ENCODE results near the gene FAM234B. TPM values are rescaled to one million over a fixed set of nuclear protein-coding genes. Genes with fewer than 3 reads are reported as not detected.

Gene FAM234B
- total RNA-seq, 1 experiment from 2014 or later = 2.7 TPM

DNA sequence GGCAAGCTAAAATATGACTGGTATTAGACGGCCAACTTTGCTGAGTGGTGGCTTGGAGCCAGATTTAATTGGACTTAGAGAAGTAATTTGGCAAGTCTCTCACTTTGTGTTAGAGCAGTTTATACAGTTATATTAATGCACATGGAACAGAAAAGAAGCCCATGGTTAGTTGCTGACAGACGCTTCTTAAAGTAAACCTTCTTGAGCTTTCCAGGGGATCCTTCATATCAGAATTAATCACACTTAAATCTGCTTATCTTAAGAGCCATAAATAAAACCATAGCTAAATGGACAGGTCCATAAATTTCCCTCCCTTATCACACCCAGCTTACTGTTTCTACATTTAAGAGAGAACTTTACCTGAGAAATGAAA, 49.7 kb downstream of the FAM234B start:
- Mint-ChIP-seq H3K9me3 (ENCODE audit: low read depth, unreplicated experiment) (no peaks in the 10 kb centered on the region), H3K4me3 (ENCODE audit: low read depth, unreplicated experiment) (no peak overlapping the region), H3K4me1 (ENCODE audit: low read depth, unreplicated experiment) (peaks cover 55% of the 10 kb centered on the region), H3K27ac (ENCODE audit: unreplicated experiment) (no peak overlapping the region), H3K36me3 (ENCODE audit: insufficient read depth, unreplicated experiment) (peaks cover 11% of the 10 kb centered on the region), H3K27me3 (ENCODE audit: unreplicated experiment) (peaks cover 2% of the 10 kb centered on the region)
- CTCF ChIA-PET = interaction anchor here (0.6 kb wide), 1 partner anchor 213 kb away, joined by 3 read pairs; no protein-coding TSS in a partner anchor
- TF ChIP-seq, protein P1, sequence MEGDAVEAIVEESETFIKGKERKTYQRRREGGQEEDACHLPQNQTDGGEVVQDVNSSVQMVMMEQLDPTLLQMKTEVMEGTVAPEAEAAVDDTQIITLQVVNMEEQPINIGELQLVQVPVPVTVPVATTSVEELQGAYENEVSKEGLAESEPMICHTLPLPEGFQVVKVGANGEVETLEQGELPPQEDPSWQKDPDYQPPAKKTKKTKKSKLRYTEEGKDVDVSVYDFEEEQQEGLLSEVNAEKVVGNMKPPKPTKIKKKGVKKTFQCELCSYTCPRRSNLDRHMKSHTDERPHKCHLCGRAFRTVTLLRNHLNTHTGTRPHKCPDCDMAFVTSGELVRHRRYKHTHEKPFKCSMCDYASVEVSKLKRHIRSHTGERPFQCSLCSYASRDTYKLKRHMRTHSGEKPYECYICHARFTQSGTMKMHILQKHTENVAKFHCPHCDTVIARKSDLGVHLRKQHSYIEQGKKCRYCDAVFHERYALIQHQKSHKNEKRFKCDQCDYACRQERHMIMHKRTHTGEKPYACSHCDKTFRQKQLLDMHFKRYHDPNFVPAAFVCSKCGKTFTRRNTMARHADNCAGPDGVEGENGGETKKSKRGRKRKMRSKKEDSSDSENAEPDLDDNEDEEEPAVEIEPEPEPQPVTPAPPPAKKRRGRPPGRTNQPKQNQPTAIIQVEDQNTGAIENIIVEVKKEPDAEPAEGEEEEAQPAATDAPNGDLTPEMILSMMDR (IDR thresholded peaks at IDR 0.05; ENCODE audit: unreplicated experiment) = no peak
- no peak for DNase-seq
- no TSS peak for BruUV-seq (replicated peaks)
- intact Hi-C loops (cut with micrococcal nuclease; ENCODE audit: unreplicated experiment) = no loop called here

DNA sequence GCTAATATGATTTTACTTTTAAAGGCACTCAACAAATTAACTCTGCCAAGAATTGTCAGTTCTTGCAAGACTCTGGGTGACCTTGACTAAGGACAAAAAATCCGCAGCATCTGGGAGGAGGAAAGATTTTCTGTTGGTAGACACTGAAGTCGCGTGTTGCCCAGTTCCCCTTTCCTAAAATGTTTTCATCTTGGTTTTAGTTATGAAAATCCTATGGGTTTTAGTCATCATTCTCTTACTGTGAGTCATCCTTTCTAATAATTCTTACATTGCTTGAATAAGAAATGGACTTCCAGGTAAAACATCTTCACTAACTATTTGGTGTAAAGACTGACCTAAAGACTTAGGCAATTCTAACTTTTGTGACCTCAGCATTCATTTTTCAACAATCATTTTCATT, 50.2 kb downstream of the FAM234B start:
- no peak overlapping the region for H3K27ac Mint-ChIP-seq (ENCODE audit: unreplicated experiment)
- CTCF ChIA-PET = interaction anchor here (1.5 kb wide), 1 partner anchor 117 kb away, joined by 4 read pairs; no protein-coding TSS in a partner anchor
- intact Hi-C loops (cut with micrococcal nuclease; ENCODE audit: unreplicated experiment) = no loop called here
- BruUV-seq (replicated peaks) = no TSS peak
- peaks cover 16% of the 10 kb centered on the region for H3K36me3 Mint-ChIP-seq (ENCODE audit: insufficient read depth, unreplicated experiment)
- H3K4me1 Mint-ChIP-seq (ENCODE audit: low read depth, unreplicated experiment) = peaks cover 60% of the 10 kb centered on the region
- no peaks in the 10 kb centered on the region for H3K27me3 Mint-ChIP-seq (ENCODE audit: unreplicated experiment)
- DNase-seq = no peak
- H3K9me3 Mint-ChIP-seq (ENCODE audit: low read depth, unreplicated experiment) = no peaks in the 10 kb centered on the region
- H3K4me3 Mint-ChIP-seq (ENCODE audit: low read depth, unreplicated experiment) = no peak overlapping the region
- TF ChIP-seq, protein P1 (IDR thresholded peaks at IDR 0.05; ENCODE audit: unreplicated experiment) = no peak

DNA sequence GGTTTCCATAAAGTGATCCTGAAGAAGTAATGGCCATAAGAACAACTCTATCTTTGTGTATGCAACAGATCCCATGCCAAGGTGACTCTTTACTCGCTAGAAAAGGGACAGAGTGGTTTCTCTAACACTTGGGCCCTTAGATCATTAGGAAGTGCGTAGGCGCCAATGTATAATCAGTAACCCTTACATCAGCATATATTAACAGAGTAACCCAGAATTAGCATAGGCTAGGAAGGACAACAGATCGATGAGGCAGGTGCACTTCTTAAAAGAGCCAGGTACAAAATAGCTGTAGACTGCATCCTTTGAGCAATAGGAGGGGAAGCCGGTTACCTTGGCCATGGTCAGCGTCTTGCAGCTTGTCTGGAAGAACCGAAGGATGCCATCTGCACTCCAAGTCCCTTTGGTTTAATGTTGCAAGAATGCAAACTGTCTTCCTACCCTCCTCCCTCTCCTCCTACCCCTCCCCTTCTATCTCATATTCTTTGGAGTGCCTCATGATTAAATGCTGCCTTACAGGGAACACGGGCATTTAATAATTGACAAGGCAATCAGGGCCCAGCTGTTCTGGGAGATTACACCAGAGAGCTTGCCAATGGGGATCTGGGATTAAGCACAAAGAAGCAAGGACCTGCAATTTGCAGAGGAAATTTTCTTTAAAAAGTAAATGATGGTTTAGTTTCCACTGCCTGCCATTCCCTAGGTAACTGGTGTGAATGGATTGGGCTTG, 51.2 kb downstream of the FAM234B start:
- no peak overlapping the region for H3K27ac Mint-ChIP-seq (ENCODE audit: unreplicated experiment)
- no peak overlapping the region for H3K4me3 Mint-ChIP-seq (ENCODE audit: low read depth, unreplicated experiment)
- H3K36me3 Mint-ChIP-seq (ENCODE audit: insufficient read depth, unreplicated experiment) = peaks cover 19% of the 10 kb centered on the region
- CTCF ChIA-PET = interaction anchor here (0.7 to 1.5 kb wide), 3 partner anchors 91 to 116 kb away, joined by 3 to 4 read pairs (median 3); no protein-coding TSS in a partner anchor
- TF ChIP-seq, protein P1 (IDR thresholded peaks at IDR 0.05; ENCODE audit: unreplicated experiment) = no peak
- peaks cover 71% of the 10 kb centered on the region for H3K4me1 Mint-ChIP-seq (ENCODE audit: low read depth, unreplicated experiment)
- intact Hi-C loops (cut with micrococcal nuclease; ENCODE audit: unreplicated experiment) = loop anchor here (5.0 kb wide), 1 partner anchor 93 kb away; the partner anchor contains the start of gene HEBP1
- H3K9me3 Mint-ChIP-seq (ENCODE audit: low read depth, unreplicated experiment) = no peaks in the 10 kb centered on the region
- no peaks in the 10 kb centered on the region for H3K27me3 Mint-ChIP-seq (ENCODE audit: unreplicated experiment)
- no peak for DNase-seq
- no TSS peak for BruUV-seq (replicated peaks)

DNA sequence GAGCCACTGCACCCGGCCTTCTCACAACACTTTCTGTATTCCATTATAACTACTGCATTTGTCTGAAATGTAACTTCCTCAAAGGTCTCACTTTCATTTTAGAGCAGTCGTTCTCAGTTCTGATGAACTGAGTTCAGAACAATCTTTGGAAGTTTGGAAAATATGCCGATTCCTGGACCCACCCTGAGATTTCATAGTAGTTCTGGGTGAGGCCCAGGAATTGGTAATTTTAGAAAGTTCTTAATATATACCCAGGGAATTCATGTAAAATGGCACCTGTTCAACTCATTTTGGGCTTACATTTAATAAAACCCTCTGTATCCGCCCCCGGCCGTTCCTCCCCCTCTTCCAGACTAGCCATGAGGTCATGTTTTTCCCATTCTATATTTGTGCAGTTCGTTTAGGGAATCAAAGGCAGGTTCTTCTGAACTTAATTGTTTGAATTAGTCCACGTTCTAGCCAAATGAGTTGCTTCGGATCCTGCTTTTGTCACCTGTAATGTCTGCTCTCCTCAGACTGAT, 53.4 kb downstream of the FAM234B start:
- no peak for DNase-seq
- no TSS peak for BruUV-seq (replicated peaks)

More for the DNA sequence above, 53.4 kb downstream of the FAM234B start:
- TF ChIP-seq, protein P1 (IDR thresholded peaks at IDR 0.05; ENCODE audit: unreplicated experiment) = no peak
- intact Hi-C loops (cut with micrococcal nuclease; ENCODE audit: unreplicated experiment) = loop anchor here (1.0 to 5.0 kb wide), 3 partner anchors 38 to 112 kb away; partner anchors contain the start of gene HEBP1
- CTCF ChIA-PET = interaction anchor here (0.9 to 2.5 kb wide), 5 partner anchors 99 to 114 kb away, joined by 3 to 19 read pairs (median 8); partner anchors contain the start of gene EMP1
- peak overlapping the region; percentile 96 for H3K27ac Mint-ChIP-seq (ENCODE audit: unreplicated experiment)
- peak overlapping the region; percentile 57 for H3K4me3 Mint-ChIP-seq (ENCODE audit: low read depth, unreplicated experiment)
- H3K27me3 Mint-ChIP-seq (ENCODE audit: unreplicated experiment) = no peaks in the 10 kb centered on the region
- peaks cover 83% of the 10 kb centered on the region for H3K4me1 Mint-ChIP-seq (ENCODE audit: low read depth, unreplicated experiment)
- H3K36me3 Mint-ChIP-seq (ENCODE audit: insufficient read depth, unreplicated experiment) = peaks cover 33% of the 10 kb centered on the region
- H3K9me3 Mint-ChIP-seq (ENCODE audit: low read depth, unreplicated experiment) = no peaks in the 10 kb centered on the region
